Measurements from ENCODE around the gene CITED4. TPM values are rescaled to one million over a fixed set of nuclear protein-coding genes. Genes with fewer than 3 reads are reported as not detected.

CITED4 gene
- total RNA-seq, 1 experiment from 2014 or later, result 9.5 TPM

- H3K36me3 Mint-ChIP-seq (ENCODE audit: insufficient read depth in 1 of 3, low read depth in 3 of 3), result peaks cover 8 to 16% (median 14%) of the 10 kb centered on the region in 3 experiments; a peak in 6 of 7 replicates
- Histone ChIP-seq H3K27ac (ENCODE audit: insufficient read length, low read depth, low read length) (no peak overlapping the region), H4K91ac (ENCODE audit: insufficient read length, low read depth, low read length) (no peak overlapping the region), H2AFZ (ENCODE audit: low read length) (no peak overlapping the region), H3K4me2 (ENCODE audit: insufficient read depth, insufficient read length, low read length) (no peak overlapping the region), H3K27me3 (ENCODE audit: insufficient read depth, low read length) (no peaks in the 10 kb centered on the region), H2BK5ac (ENCODE audit: insufficient read length, low read length) (no peak overlapping the region), H4K20me1 (ENCODE audit: control insufficient read depth, insufficient read depth, insufficient read length) (no peaks in the 10 kb centered on the region), H3K4me1 (ENCODE audit: insufficient read depth, low read length) (no peaks in the 10 kb centered on the region; the same call in 1 of the 2 replicates), H3T11ph (ENCODE audit: low read length) (no peak overlapping the region), H4K8ac (replicated peaks; ENCODE audit: insufficient read length, low read depth, low read length) (no peak overlapping the region), H2BK20ac (ENCODE audit: low read depth, low read length, poor library complexity, severe bottlenecking) (no peak overlapping the region), H3K56ac (ENCODE audit: insufficient read length, low read depth, low read length) (no peak overlapping the region), H3K4ac (ENCODE audit: low read depth, low read length) (no peak overlapping the region), H3K18ac (ENCODE audit: insufficient read length, low read depth, low read length) (no peak overlapping the region), H2BK15ac (ENCODE audit: low read depth, low read length) (no peak overlapping the region), H3K23ac (ENCODE audit: insufficient read length, low read depth, low read length) (no peak overlapping the region), H3K9ac (ENCODE audit: extremely low read depth, insufficient read length, low read length) (no peak overlapping the region), H3K9me3 (ENCODE audit: control insufficient read depth, low read depth, low read length) (peaks cover 13% of the 10 kb centered on the region), H3K23me2 (ENCODE audit: insufficient read length, low read depth, low read length, poor library complexity, severe bottlenecking) (no peaks in the 10 kb centered on the region), H2BK12ac (ENCODE audit: insufficient read length, low read depth, low read length) (no peak overlapping the region), H3K79me1 (ENCODE audit: insufficient read depth, low read depth, low read length, poor library complexity, severe bottlenecking) (no peaks in the 10 kb centered on the region), H2BK120ac (ENCODE audit: low read depth, low read length, poor library complexity, severe bottlenecking) (no peak overlapping the region), H4K5ac (ENCODE audit: insufficient read length, low read depth, low read length) (no peak overlapping the region), H3K79me2 (ENCODE audit: insufficient read depth, low read length) (no peaks in the 10 kb centered on the region), H2AK5ac (ENCODE audit: insufficient read length, low read length) (no peak overlapping the region), H3K14ac (ENCODE audit: insufficient read depth, low read length) (no peak overlapping the region)
- no peak for TF ChIP-seq CTCF (conservative IDR thresholded peaks at IDR 0.05)
- no peak for DNase-seq
- peaks cover 26 to 28% of the 10 kb centered on the region in 2 experiments for H3K9me3 Mint-ChIP-seq
- peaks cover 12% of the 10 kb centered on the region for H3K27me3 Mint-ChIP-seq (ENCODE audit: low read depth)
- H3K4me1 Mint-ChIP-seq, result peaks cover 6 to 7% of the 10 kb centered on the region in 2 experiments; a peak in 3 of 4 replicates
- H3K4me3 Mint-ChIP-seq, result no peak overlapping the region
- no peak overlapping the region; a peak in 1 of 7 replicates for H3K27ac Mint-ChIP-seq
Measured at GRCh38 chr1:40894455-40894854, 32.3 kb upstream of the CITED4 start.

Data from H9 (cell line).